Measurements from ENCODE around the gene ATAD3C. TPM values are rescaled to one million over a fixed set of nuclear protein-coding genes. Genes with fewer than 3 reads are reported as not detected.
"Not testable (repeated sequence)": the region's sequence is repeated elsewhere in the genome, so short reads cannot be mapped to it uniquely, and the experiment has no call there.

The ATAD3C gene
- total RNA-seq, 2 donors from 2014 or later = 0.16 to 0.64 TPM

- Histone ChIP-seq H3K9ac (ENCODE audit: low read depth in 2 of 2, low read length in 2 of 2) (no peak overlapping the region), H3K27me3 (no peaks in the 10 kb centered on the region), H3K9me3 (no peaks in the 10 kb centered on the region), H3K27ac (no peak overlapping the region), H3K4me1 (no peaks in the 10 kb centered on the region), H3K4me3 (no peak overlapping the region), H3K36me3 (no peaks in the 10 kb centered on the region)
- DNase-seq = no peak
- intact Hi-C loops (cut with DNase I) = no loop called here
- TF ChIP-seq CTCF (IDR thresholded peaks at IDR 0.05) = no peak
Measured at GRCh38 chr1:1455366-1455884, 5.9 kb downstream of the ATAD3C start.

GRCh38 chr1:1455934-1456333 is 6.4 kb downstream of the ATAD3C start:
- H3K9ac ChIP-seq (ENCODE audit: low read depth in 2 of 2, low read length in 2 of 2) = not testable (repeated sequence)

GRCh38 chr1:1456683-1457255 is 7.3 kb downstream of the ATAD3C start:
- H3K36me3 ChIP-seq; H3K4me3 ChIP-seq; DNase-seq; intact Hi-C loops (cut with DNase I); H3K27me3 ChIP-seq; H3K4me1 ChIP-seq; H3K9ac ChIP-seq (ENCODE audit: low read depth in 2 of 2, low read length in 2 of 2); H3K27ac ChIP-seq; H3K9me3 ChIP-seq: not testable (repeated sequence)

More at GRCh38 chr1:1455934-1456333, 6.4 kb downstream of the ATAD3C start:
- H3K36me3 ChIP-seq; intact Hi-C loops (cut with DNase I); DNase-seq; H3K4me1 ChIP-seq; H3K9me3 ChIP-seq; H3K27ac ChIP-seq; H3K27me3 ChIP-seq; H3K4me3 ChIP-seq: not testable (repeated sequence)

GRCh38 chr1:1459156-1459555 is 9.7 kb downstream of the ATAD3C start:
- H3K9ac ChIP-seq (ENCODE audit: low read depth in 2 of 2, low read length in 2 of 2); intact Hi-C loops (cut with DNase I); H3K36me3 ChIP-seq; H3K27me3 ChIP-seq; H3K4me3 ChIP-seq; DNase-seq; H3K9me3 ChIP-seq; H3K4me1 ChIP-seq; H3K27ac ChIP-seq: not testable (repeated sequence)

GRCh38 chr1:1459711-1460110 is 10.2 kb downstream of the ATAD3C start:
- H3K27me3 ChIP-seq; H3K27ac ChIP-seq; DNase-seq; H3K9me3 ChIP-seq; H3K4me3 ChIP-seq; H3K4me1 ChIP-seq; H3K9ac ChIP-seq (ENCODE audit: low read depth in 2 of 2, low read length in 2 of 2); H3K36me3 ChIP-seq; intact Hi-C loops (cut with DNase I): not testable (repeated sequence)

- Histone ChIP-seq H3K27me3 (no peaks in the 10 kb centered on the region), H3K4me3 (no peak overlapping the region), H3K9ac (ENCODE audit: low read depth in 2 of 2, low read length in 2 of 2) (no peak overlapping the region), H3K27ac (no peak overlapping the region), H3K36me3 (no peaks in the 10 kb centered on the region), H3K4me1 (no peaks in the 10 kb centered on the region), H3K9me3 (no peaks in the 10 kb centered on the region)
- no peak for TF ChIP-seq CTCF (IDR thresholded peaks at IDR 0.05)
- no peak for DNase-seq
- intact Hi-C loops (cut with DNase I) = no loop called here
Measured at GRCh38 chr1:1460540-1461130, 11.1 kb downstream of the ATAD3C start.

GRCh38 chr1:1461721-1462317 is 12.3 kb downstream of the ATAD3C start:
- TF ChIP-seq CTCF (IDR thresholded peaks at IDR 0.05) = no peak
- Histone ChIP-seq H3K36me3 (no peaks in the 10 kb centered on the region), H3K4me3 (no peak overlapping the region), H3K27me3 (no peaks in the 10 kb centered on the region), H3K4me1 (no peaks in the 10 kb centered on the region), H3K9me3 (no peaks in the 10 kb centered on the region), H3K27ac (no peak overlapping the region), H3K9ac (ENCODE audit: low read depth in 2 of 2, low read length in 2 of 2) (no peak overlapping the region)
- DNase-seq = no peak
- intact Hi-C loops (cut with DNase I) = no loop called here

Data from colonic mucosa (tissue), 4 donors.